MM.1S (cell line): ENCODE data around the gene DCBLD1.

Experiments used
- DNase-seq: peaks from one replicate; pipeline ENCODE4 v3.0.0-alpha.2; 2015
- H2AFZ ChIP-seq: fragments of 300-600 bp; sonication (generic); 2 replicates; pipeline ENCODE4 v1.6.0; 2016; ENCODE audit warnings: antibody characterized with exemption, low read length
- H3F3A ChIP-seq: fragments of 300-600 bp; sonication (generic); 2 replicates; pipeline ENCODE4 v1.6.1; 2016; ENCODE audit warnings: mild to moderate bottlenecking, antibody characterized with exemption, low read length, moderate library complexity, mixed read lengths; ENCODE audit not compliant: insufficient read depth
- H3K27ac ChIP-seq: fragments of 300-600 bp; sonication (generic); 2 replicates; pipeline ENCODE4 v1.5.1; 2016; ENCODE audit warnings: mild to moderate bottlenecking, low read length
- H3K27me3 ChIP-seq: fragments of 300-600 bp; sonication (generic); replicated peaks from 2 replicates; pipeline ENCODE4 v1.6.0; 2016; ENCODE audit warnings: low read length; ENCODE audit not compliant: insufficient read depth
- H3K36me3 ChIP-seq: fragments of 300-600 bp; sonication (generic); replicated peaks from 2 replicates; pipeline ENCODE4 v1.6.1; 2016; ENCODE audit warnings: mild to moderate bottlenecking, low read length, mixed read lengths; ENCODE audit not compliant: insufficient read depth
- H3K4me1 ChIP-seq: fragments of 300-600 bp; sonication (generic); 2 replicates; pipeline ENCODE4 v1.6.1; 2016; ENCODE audit warnings: low read length, mixed read lengths
- H3K4me2 ChIP-seq: fragments of 300-600 bp; sonication (generic); 2 replicates; pipeline ENCODE4 v1.6.0; 2016; ENCODE audit warnings: low read depth, low read length
- H3K4me3 ChIP-seq: fragments of 300-600 bp; sonication (generic); 2 replicates; pipeline ENCODE4 v1.5.1; 2016; ENCODE audit warnings: low read length, mixed read lengths
- H3K79me2 ChIP-seq: fragments of 300-600 bp; sonication (generic); 2 replicates; pipeline ENCODE4 v1.6.1; 2016; ENCODE audit warnings: mixed run types, low read length, mixed read lengths
- H3K9ac ChIP-seq: fragments of 300-600 bp; sonication (generic); 2 replicates; pipeline ENCODE4 v1.6.1; 2016; ENCODE audit warnings: low read length, mixed read lengths
- H3K9me2 ChIP-seq: fragments of 300-600 bp; sonication (generic); replicated peaks from 2 replicates; pipeline ENCODE4 v1.6.1; 2016; ENCODE audit warnings: mild to moderate bottlenecking, low read length, mixed read lengths; ENCODE audit not compliant: insufficient read depth
- H3K9me3 ChIP-seq: fragments of 300-600 bp; sonication (generic); replicated peaks from 2 replicates; pipeline ENCODE4 v1.6.1; 2016; ENCODE audit warnings: mild to moderate bottlenecking, low read length, mixed read lengths; ENCODE audit not compliant: insufficient read depth
- H4K20me1 ChIP-seq: fragments of 300-600 bp; sonication (generic); 2 replicates; pipeline ENCODE4 v1.6.1; 2016; ENCODE audit warnings: mild to moderate bottlenecking, low read length, moderate library complexity, mixed read lengths; ENCODE audit not compliant: insufficient read depth
- CTCF ChIP-seq: fragments of 300-600 bp; sonication (generic); IDR thresholded peaks from 2 replicates; pipeline ENCODE4 v1.5.1; 2016; ENCODE audit warnings: antibody characterized with exemption, low read length, mixed read lengths
- EZH2 ChIP-seq: fragments of 300-600 bp; sonication (generic); optimal IDR thresholded peaks from 2 replicates; pipeline ENCODE3; 2017; ENCODE audit warnings: low read depth, mild to moderate bottlenecking, antibody characterized with exemption, low read length, mixed read lengths
- EZH2phosphoT487 ChIP-seq: fragments of 300-600 bp; sonication (generic); IDR thresholded peaks from 2 replicates; pipeline ENCODE4 v1.6.1; 2018; ENCODE audit warnings: antibody characterized with exemption, low read length

DCBLD1 gene

DNA sequence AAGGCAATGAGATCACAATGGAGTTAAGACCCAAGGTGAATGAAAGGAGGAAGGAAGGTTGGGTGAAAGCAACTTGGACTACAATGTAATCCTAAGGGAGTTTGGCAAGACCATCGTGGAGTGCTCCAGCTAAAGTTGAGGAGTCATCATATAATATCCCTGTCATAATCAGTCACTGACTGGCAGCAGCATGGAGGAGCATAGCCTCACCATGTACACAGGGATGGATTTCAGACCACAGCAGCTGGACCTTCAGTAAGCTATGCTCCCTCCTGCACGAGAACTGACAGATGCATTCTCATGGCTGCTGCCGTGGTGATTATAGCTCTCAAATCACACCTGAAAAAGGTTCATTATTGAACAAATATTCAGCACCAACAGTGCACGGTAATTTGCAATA is 76.8 kb downstream of the DCBLD1 start:
- TF ChIP-seq EZH2, result no peak
- TF ChIP-seq EZH2phosphoT487, result no peak
- no peak for TF ChIP-seq CTCF
- Histone ChIP-seq H2AFZ (no peak overlapping the region), H3K9me3 (no peaks in the 10 kb centered on the region), H3K36me3 (no peaks in the 10 kb centered on the region; the same call in 1 of the 2 replicates), H3K9ac (no peak overlapping the region), H3K27me3 (no peaks in the 10 kb centered on the region), H3K4me2 (no peak overlapping the region), H3F3A (peaks cover 5% of the 10 kb centered on the region; the same call in 1 of the 2 replicates), H3K27ac (no peak overlapping the region), H4K20me1 (no peaks in the 10 kb centered on the region), H3K4me1 (peaks cover 11% of the 10 kb centered on the region), H3K79me2 (no peaks in the 10 kb centered on the region), H3K9me2 (no peaks in the 10 kb centered on the region), H3K4me3 (no peak overlapping the region)
- DNase-seq, result no peak

GRCh38 chr6:117561128-117561527 is 78.7 kb downstream of the DCBLD1 start:
- H3K79me2 ChIP-seq, result no peaks in the 10 kb centered on the region
- H3K9me3 ChIP-seq, result no peaks in the 10 kb centered on the region
- no peaks in the 10 kb centered on the region for H3K4me1 ChIP-seq
- H3K27me3 ChIP-seq, result no peaks in the 10 kb centered on the region
- H3K9ac ChIP-seq, result no peak overlapping the region
- H3K4me3 ChIP-seq, result no peak overlapping the region
- no peaks in the 10 kb centered on the region for H4K20me1 ChIP-seq
- H2AFZ ChIP-seq, result no peak overlapping the region
- no peak for DNase-seq
- H3F3A ChIP-seq, result no peaks in the 10 kb centered on the region
- no peak overlapping the region for H3K27ac ChIP-seq
- no peak for TF ChIP-seq EZH2
- TF ChIP-seq CTCF, result no peak
- no peak for TF ChIP-seq EZH2phosphoT487
- H3K9me2 ChIP-seq, result no peaks in the 10 kb centered on the region
- H3K4me2 ChIP-seq, result no peak overlapping the region
- no peaks in the 10 kb centered on the region; the same call in 1 of the 2 replicates for H3K36me3 ChIP-seq

GRCh38 chr6:117564681-117565080 is 82.2 kb downstream of the DCBLD1 start:
- H3K79me2 ChIP-seq, result no peaks in the 10 kb centered on the region
- H3K9me2 ChIP-seq, result no peaks in the 10 kb centered on the region
- H3K9ac ChIP-seq, result no peak overlapping the region
- no peaks in the 10 kb centered on the region for H4K20me1 ChIP-seq
- H3K36me3 ChIP-seq, result peaks cover 12% of the 10 kb centered on the region
- H3K27ac ChIP-seq, result no peak overlapping the region
- TF ChIP-seq CTCF, result no peak
- H3K4me3 ChIP-seq, result no peak overlapping the region
- H3F3A ChIP-seq, result no peaks in the 10 kb centered on the region
- no peak overlapping the region for H2AFZ ChIP-seq
- no peak overlapping the region for H3K4me2 ChIP-seq
- no peaks in the 10 kb centered on the region for H3K4me1 ChIP-seq
- no peaks in the 10 kb centered on the region for H3K9me3 ChIP-seq
- no peaks in the 10 kb centered on the region for H3K27me3 ChIP-seq
- no peak for DNase-seq
